Measurements from ENCODE around the gene KLHL36. TPM values are rescaled to one million over a fixed set of nuclear protein-coding genes. Genes with fewer than 3 reads are reported as not detected.
"Not testable (repeated sequence)": the region's sequence is repeated elsewhere in the genome, so short reads cannot be mapped to it uniquely, and the experiment has no call there.

The KLHL36 gene
- total RNA-seq, 1 experiment from 2014 or later, result 56.1 TPM

- CTCF ChIA-PET, result interaction anchor here (0.8 to 3.3 kb wide), 3 partner anchors 21 to 45 kb away, joined by 3 to 13 read pairs (median 8); no protein-coding TSS in a partner anchor
- no peak for ATAC-seq
- Mint-ChIP-seq H3K27me3 (ENCODE audit: low read depth) (peaks cover 3% of the 10 kb centered on the region; the same call in 1 of the 2 replicates), H3K36me3 (peaks cover 4% of the 10 kb centered on the region; the same call in 1 of the 2 replicates), H3K4me1 (no peaks in the 10 kb centered on the region), H3K4me3 (no peak overlapping the region), H3K9me3 (peaks cover 30% of the 10 kb centered on the region), H3K27ac (no peak overlapping the region)
- no peak for DNase-seq (ENCODE audit: low spot score)
- TF ChIP-seq ZNF671 (CRISPR knock-in tag; IDR thresholded peaks at IDR 0.05) (no peak), MYBL2 (CRISPR knock-in tag; IDR thresholded peaks at IDR 0.05) (no peak), SMAD3 (CRISPR knock-in tag; IDR thresholded peaks at IDR 0.05; ENCODE audit: borderline replicate concordance) (no peak), TEAD1 (CRISPR knock-in tag; IDR thresholded peaks at IDR 0.05) (no peak), ERG (CRISPR knock-in tag; IDR thresholded peaks at IDR 0.05) (no peak), RELA (CRISPR knock-in tag; IDR thresholded peaks at IDR 0.05; ENCODE audit: borderline replicate concordance) (no peak), USF1 (CRISPR knock-in tag; IDR thresholded peaks at IDR 0.05) (no peak), HMGA2 (CRISPR knock-in tag; IDR thresholded peaks at IDR 0.05) (no peak), ZBTB21 (CRISPR knock-in tag; IDR thresholded peaks at IDR 0.05; ENCODE audit: borderline replicate concordance) (no peak)
- POLR2A ChIA-PET, result no interaction called here
Observed at GRCh38 chr16:84692451-84693214, 44.3 kb downstream of the KLHL36 start.

- not testable (repeated sequence) for DNase-seq (ENCODE audit: low spot score); H3K27me3 Mint-ChIP-seq (ENCODE audit: low read depth); H3K4me1 Mint-ChIP-seq; ATAC-seq; H3K27ac Mint-ChIP-seq; H3K4me3 Mint-ChIP-seq; H3K36me3 Mint-ChIP-seq
- CTCF ChIA-PET, result interaction anchor here (0.6 to 3.3 kb wide), 6 partner anchors 17 to 1074 kb away, joined by 3 to 13 read pairs (median 6); no protein-coding TSS in a partner anchor
- peaks cover 18% of the 10 kb centered on the region for H3K9me3 Mint-ChIP-seq
- POLR2A ChIA-PET, result interaction anchor here (0.6 kb wide), 1 partner anchor 135 kb away, joined by 5 read pairs; no protein-coding TSS in a partner anchor
- peak; percentile 34; the same call in 1 of the 2 replicates for TF ChIP-seq HMGA2 (CRISPR knock-in tag; IDR thresholded peaks at IDR 0.05)
Observed at GRCh38 chr16:84693869-84694268, 45.6 kb downstream of the KLHL36 start.

- no peak overlapping the region; the same call in 1 of the 2 replicates for H3K27ac Mint-ChIP-seq
- H3K9me3 Mint-ChIP-seq, result peaks cover 16% of the 10 kb centered on the region
- ATAC-seq, result no peak
- no peaks in the 10 kb centered on the region; the same call in 1 of the 2 replicates for H3K36me3 Mint-ChIP-seq
- no peak for DNase-seq (ENCODE audit: low spot score)
- CTCF ChIA-PET, result interaction anchor here (2.7 to 3.3 kb wide), 3 partner anchors 22 to 43 kb away, joined by 8 to 13 read pairs (median 13); no protein-coding TSS in a partner anchor
- POLR2A ChIA-PET, result no interaction called here
- no peaks in the 10 kb centered on the region for H3K27me3 Mint-ChIP-seq (ENCODE audit: low read depth)
- H3K4me1 Mint-ChIP-seq, result peaks cover 7% of the 10 kb centered on the region
- no peak overlapping the region for H3K4me3 Mint-ChIP-seq
- TF ChIP-seq PRDM15 (CRISPR knock-in tag; IDR thresholded peaks at IDR 0.05) (no peak), ZNF532 (CRISPR knock-in tag; IDR thresholded peaks at IDR 0.05; ENCODE audit: borderline replicate concordance) (no peak), ZNF121 (CRISPR knock-in tag; IDR thresholded peaks at IDR 0.05) (no peak), NR1H2 (CRISPR knock-in tag; IDR thresholded peaks at IDR 0.05) (no peak), KAT7 (CRISPR knock-in tag; IDR thresholded peaks at IDR 0.05; ENCODE audit: borderline replicate concordance) (no peak), ZMAT4 (CRISPR knock-in tag; IDR thresholded peaks at IDR 0.05) (no peak), ZBTB21 (CRISPR knock-in tag; IDR thresholded peaks at IDR 0.05; ENCODE audit: borderline replicate concordance) (no peak), GTF2I (CRISPR knock-in tag; conservative IDR thresholded peaks at IDR 0.05) (no peak), FOXP1 (CRISPR knock-in tag; IDR thresholded peaks at IDR 0.05; ENCODE audit: borderline replicate concordance) (no peak), E2F4 (CRISPR knock-in tag; IDR thresholded peaks at IDR 0.05; ENCODE audit: borderline replicate concordance, low read depth) (no peak), TEAD1 (CRISPR knock-in tag; IDR thresholded peaks at IDR 0.05) (no peak), EMX1 (CRISPR knock-in tag; IDR thresholded peaks at IDR 0.05) (no peak)
Observed at GRCh38 chr16:84694980-84695379, 46.7 kb downstream of the KLHL36 start.
